ENCODE data around the gene GRIN2D.

The GRIN2D gene

DNA sequence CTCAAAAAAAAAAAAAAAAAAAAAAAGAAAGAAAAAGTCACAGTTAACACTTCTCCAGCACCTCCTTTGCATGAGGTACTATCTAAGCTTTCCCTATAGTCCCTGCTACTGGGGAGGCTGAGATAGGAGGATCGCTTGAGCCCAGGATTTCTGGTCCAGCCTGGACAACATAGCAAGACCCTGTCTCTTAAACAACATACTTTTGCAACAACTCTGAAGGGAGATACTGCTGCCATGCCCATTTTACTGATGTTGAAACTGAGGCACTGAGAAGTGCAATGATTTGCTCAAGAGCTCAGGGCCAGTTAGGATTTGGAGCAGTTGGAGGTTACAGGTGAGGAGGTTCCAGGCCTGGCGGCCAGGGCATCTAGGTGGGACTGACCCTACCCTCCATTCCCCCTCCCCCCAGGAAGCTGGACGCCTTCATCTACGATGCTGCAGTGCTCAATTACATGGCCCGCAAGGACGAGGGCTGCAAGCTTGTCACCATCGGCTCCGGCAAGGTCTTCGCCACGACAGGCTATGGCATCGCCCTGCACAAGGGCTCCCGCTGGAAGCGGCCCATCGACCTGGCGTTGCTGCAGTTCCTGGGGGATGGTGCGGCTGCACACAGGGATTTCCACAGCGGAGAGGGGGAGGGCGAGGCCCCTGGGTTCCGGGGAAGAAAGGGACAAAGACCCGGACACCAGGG lies 48.0 kb downstream of the GRIN2D start:
- DNase-seq (ENCODE audit: low read depth in 2 of 3, low spot score in 1 of 3) = no peak

GRCh38 chr19:48442116-48443035 lies 48.9 kb downstream of the GRIN2D start:
- no peak for DNase-seq (ENCODE audit: low read depth in 2 of 3, low spot score in 1 of 3)

- DNase-seq (ENCODE audit: low read depth in 2 of 3, low spot score in 1 of 3) = no peak
Measured at GRCh38 chr19:48443256-48443655, 49.8 kb downstream of the GRIN2D start.

Data from stimulated activated CD4-positive, alpha-beta T cell treated with anti-CD3 and anti-CD28 coated beads, Interleukin-12 subunit alpha, Interleukin-12 subunit beta, amount 100 ng/mL, for 48 hours (primary cell).